22Rv1 (cell line): ENCODE results near the gene CCDC74B.
"Not testable (repeated sequence)": the region's sequence is repeated elsewhere in the genome, so short reads cannot be mapped to it uniquely, and the experiment has no call there.

Source experiments
- H3K27ac ChIP-seq: fragments of 450-650 bp; 2 replicates; pipeline ENCODE4 v1.5.1; 2017
- CTCF ChIP-seq: fragments of 450-650 bp; IDR thresholded peaks from 2 replicates; pipeline ENCODE4 v1.5.1; 2017; ENCODE audit warnings: mild to moderate bottlenecking
- ZFX ChIP-seq: fragments of 450-650 bp; IDR thresholded peaks from 2 replicates; pipeline ENCODE4 v1.6.1; 2017; ENCODE audit warnings: antibody characterized with exemption, borderline replicate concordance

CCDC74B gene

GRCh38 chr2:130165293-130166016 lies 20.5 kb upstream of the CCDC74B start:
- TF ChIP-seq ZFX (no peak), CTCF (no peak)
- no peak overlapping the region for H3K27ac ChIP-seq

- TF ChIP-seq CTCF = no peak
- no peak for TF ChIP-seq ZFX
- no peak overlapping the region for H3K27ac ChIP-seq
These were observed 18.1 kb upstream of the CCDC74B start for GRCh38 chr2:130162968-130163367.

- H3K27ac ChIP-seq = not testable (repeated sequence)
These were observed 17.6 kb upstream of the CCDC74B start for GRCh38 chr2:130162486-130162885.

GRCh38 chr2:130160838-130161705 lies 16.2 kb upstream of the CCDC74B start:
- not testable (repeated sequence) for H3K27ac ChIP-seq

GRCh38 chr2:130160131-130160530 lies 15.2 kb upstream of the CCDC74B start:
- H3K27ac ChIP-seq = no peak overlapping the region
- TF ChIP-seq CTCF (no peak), ZFX (no peak)

- not testable (repeated sequence) for H3K27ac ChIP-seq
These were observed 14.5 kb upstream of the CCDC74B start for GRCh38 chr2:130159376-130159775.

GRCh38 chr2:130158631-130159030 lies 13.7 kb upstream of the CCDC74B start:
- H3K27ac ChIP-seq = no peak overlapping the region
- no peak for TF ChIP-seq CTCF
- no peak for TF ChIP-seq ZFX

GRCh38 chr2:130157825-130158514 lies 13.1 kb upstream of the CCDC74B start:
- H3K27ac ChIP-seq = not testable (repeated sequence)

GRCh38 chr2:130157354-130157753 lies 12.4 kb upstream of the CCDC74B start:
- not testable (repeated sequence) for H3K27ac ChIP-seq

- H3K27ac ChIP-seq = no peak overlapping the region
- TF ChIP-seq CTCF = no peak
- no peak for TF ChIP-seq ZFX
These were observed 11.7 kb upstream of the CCDC74B start for GRCh38 chr2:130156624-130157004.
